ENCODE measurements around the gene LDB2.

DNA sequence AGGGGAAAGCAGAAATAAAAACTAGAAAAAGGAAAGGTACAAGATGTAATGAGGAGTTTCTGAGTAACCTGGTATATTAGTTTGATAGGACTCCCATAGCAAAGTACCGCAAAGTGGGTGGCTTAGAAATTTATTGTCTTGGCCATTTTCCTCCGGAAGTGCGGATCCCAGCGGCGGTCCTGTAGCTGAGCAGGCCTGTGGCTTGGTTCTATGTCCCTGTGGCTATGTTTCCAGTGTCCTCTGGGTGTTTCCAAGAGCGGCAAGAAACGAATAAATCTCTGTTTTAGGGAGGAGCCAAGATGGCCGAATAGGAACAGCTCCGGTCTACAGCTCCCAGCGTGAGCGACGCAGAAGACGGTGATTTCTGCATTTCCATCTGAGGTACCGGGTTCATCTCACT is 44.0 kb upstream of the LDB2 start:
- TF ChIP-seq CTCF (IDR thresholded peaks at IDR 0.05; ENCODE audit: low read length): no peak
- TF ChIP-seq EZH2 (optimal IDR thresholded peaks at IDR 0.05; ENCODE audit: low read depth, low read length): no peak
- TF ChIP-seq EZH2phosphoT487 (IDR thresholded peaks at IDR 0.05; ENCODE audit: low read length): no peak

Data from MM.1S (cell line).